Measurements from ENCODE around the gene AHNAK. TPM values are rescaled to one million over a fixed set of nuclear protein-coding genes. Genes with fewer than 3 reads are reported as not detected.
"Not testable (repeated sequence)": the region's sequence is repeated elsewhere in the genome, so short reads cannot be mapped to it uniquely, and the experiment has no call there.

AHNAK gene
- total RNA-seq, 2 donors from 2014 or later: 168 to 241 TPM

GRCh38 chr11:62592146-62592815, 45.7 kb upstream of the AHNAK start:
- 4 to 6% methylated on average over 6 to 17 of the region's 17 CpGs for WGBS, 2 donors
- Histone ChIP-seq H3K9me3 (no peaks in the 10 kb centered on the region), H3K4me1 (peaks cover 39% of the 10 kb centered on the region), H3K27me3 (no peaks in the 10 kb centered on the region), H3K4me3 (no peak overlapping the region), H3K36me3 (replicated peaks in 1 of 2; ENCODE audit: insufficient read depth in 1 of 2, low read depth in 2 of 2) (peaks cover 15 to 18% of the 10 kb centered on the region in 2 donors), H3K27ac (peak overlapping the region; percentile 78 to 95 (median 88))
- no peak for DNase-seq
- no peak for TF ChIP-seq CTCF (IDR thresholded peaks at IDR 0.05)
- no peak for TF ChIP-seq POLR2A (IDR thresholded peaks at IDR 0.05)
- ATAC-seq: no peak
- intact Hi-C loops (cut with DNase I): no loop called here

- peaks cover 15 to 16% of the 10 kb centered on the region in 2 donors for H3K36me3 ChIP-seq (replicated peaks in 1 of 2; ENCODE audit: insufficient read depth in 1 of 2, low read depth in 2 of 2)
- ATAC-seq: peak; percentile 96
- peak within 1 kb of the TSS; percentile 84 to 88 for H3K4me3 ChIP-seq
- peak within 1 kb of the TSS; percentile 78 to 95 (median 88) for H3K27ac ChIP-seq
- DNase-seq: peak; percentile 97 to 99 (median 97)
- intact Hi-C loops (cut with DNase I): no loop called here
- peaks cover 40% of the 10 kb centered on the region for H3K4me1 ChIP-seq
- TF ChIP-seq CTCF (IDR thresholded peaks at IDR 0.05) (peak in 3 of 7 experiments; percentile 6 to 17 (median 11)), POLR2A (IDR thresholded peaks at IDR 0.05) (peak; percentile 82 to 96 (median 95))
- 0 to 1% methylated on average over 32 to 58 of the region's 58 CpGs for WGBS, 2 donors
- no peaks in the 10 kb centered on the region for H3K27me3 ChIP-seq
- no peaks in the 10 kb centered on the region for H3K9me3 ChIP-seq
Observed at GRCh38 chr11:62591448-62592145, 45.0 kb upstream of the AHNAK start, which contains the start of gene TUT1. Gene TUT1, minus strand, starts transcription at chr11:62591523. Its CDS starts 38 bp downstream, at chr11:62591485.

GRCh38 chr11:62588966-62589637, 42.5 kb upstream of the AHNAK start:
- H3K27me3 ChIP-seq: no peaks in the 10 kb centered on the region
- H3K4me1 ChIP-seq: peaks cover 40% of the 10 kb centered on the region
- peaks cover 8 to 10% of the 10 kb centered on the region in 2 donors for H3K36me3 ChIP-seq (replicated peaks in 1 of 2; ENCODE audit: insufficient read depth in 1 of 2, low read depth in 2 of 2)
- intact Hi-C loops (cut with DNase I): no loop called here
- no peaks in the 10 kb centered on the region for H3K9me3 ChIP-seq
- no peak overlapping the region for H3K27ac ChIP-seq
- no peak overlapping the region for H3K4me3 ChIP-seq
- 62 to 69% methylated on average over 14 to 18 of the region's 18 CpGs for WGBS, 2 donors
- ATAC-seq: no peak
- DNase-seq: no peak
- TF ChIP-seq CTCF (IDR thresholded peaks at IDR 0.05): no peak
- TF ChIP-seq POLR2A (IDR thresholded peaks at IDR 0.05): no peak

- intact Hi-C loops (cut with DNase I): not testable (repeated sequence)
Observed at GRCh38 chr11:62585356-62585755, 38.8 kb upstream of the AHNAK start.

GRCh38 chr11:62581735-62582134, 35.1 kb upstream of the AHNAK start:
- H3K4me3 ChIP-seq; H3K9me3 ChIP-seq; H3K27ac ChIP-seq; H3K4me1 ChIP-seq; intact Hi-C loops (cut with DNase I); H3K27me3 ChIP-seq; ATAC-seq; DNase-seq: not testable (repeated sequence)
- H3K36me3 ChIP-seq (replicated peaks in 1 of 2; ENCODE audit: insufficient read depth in 1 of 2, low read depth in 2 of 2): peaks cover 0 to 14% of the 10 kb centered on the region in 2 donors
- WGBS, 2 donors: 91 to 93% methylated on average over 4 of the region's 4 CpGs

More at GRCh38 chr11:62585356-62585755, 38.8 kb upstream of the AHNAK start:
- not testable (repeated sequence) for H3K4me3 ChIP-seq, ATAC-seq, H3K27me3 ChIP-seq, H3K27ac ChIP-seq, DNase-seq, H3K9me3 ChIP-seq
- Histone ChIP-seq H3K4me1 (peaks cover 21% of the 10 kb centered on the region), H3K36me3 (replicated peaks in 1 of 2; ENCODE audit: insufficient read depth in 1 of 2, low read depth in 2 of 2) (peaks cover 8 to 14% of the 10 kb centered on the region in 2 donors)
- WGBS, 2 donors: 98% methylated on average over 7 of the region's 7 CpGs
